NCI-H2107 treated with DMSO at 0.1 percent for 48 hours (cell line): ENCODE results near the gene GTF2F2.

Experiments
- DNase-seq: peaks from one replicate; lab custom pipeline; 2025; ENCODE audit not compliant: unreplicated experiment; lab: John Stamatoyannopoulos, UW

Gene GTF2F2

DNA sequence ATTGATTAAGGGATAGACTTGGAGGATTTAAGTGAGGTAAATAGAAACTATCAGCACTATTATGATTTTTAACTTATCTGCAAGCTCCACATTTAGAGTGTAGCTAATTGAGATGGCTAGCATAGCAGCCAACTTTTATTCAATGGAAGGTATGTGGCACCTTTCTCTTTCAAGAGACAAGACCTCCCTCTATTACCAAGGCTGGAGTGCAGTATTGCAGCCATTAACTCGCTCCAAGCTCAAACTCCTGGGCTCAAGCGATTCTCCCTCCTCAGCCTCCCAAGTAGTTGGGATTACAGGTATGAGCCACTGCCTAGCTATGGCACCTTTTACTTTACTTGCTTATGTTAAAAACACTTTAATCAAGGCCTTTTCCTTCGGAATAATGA, 212.5 kb downstream of the GTF2F2 start:
- DNase-seq = no peak

DNA sequence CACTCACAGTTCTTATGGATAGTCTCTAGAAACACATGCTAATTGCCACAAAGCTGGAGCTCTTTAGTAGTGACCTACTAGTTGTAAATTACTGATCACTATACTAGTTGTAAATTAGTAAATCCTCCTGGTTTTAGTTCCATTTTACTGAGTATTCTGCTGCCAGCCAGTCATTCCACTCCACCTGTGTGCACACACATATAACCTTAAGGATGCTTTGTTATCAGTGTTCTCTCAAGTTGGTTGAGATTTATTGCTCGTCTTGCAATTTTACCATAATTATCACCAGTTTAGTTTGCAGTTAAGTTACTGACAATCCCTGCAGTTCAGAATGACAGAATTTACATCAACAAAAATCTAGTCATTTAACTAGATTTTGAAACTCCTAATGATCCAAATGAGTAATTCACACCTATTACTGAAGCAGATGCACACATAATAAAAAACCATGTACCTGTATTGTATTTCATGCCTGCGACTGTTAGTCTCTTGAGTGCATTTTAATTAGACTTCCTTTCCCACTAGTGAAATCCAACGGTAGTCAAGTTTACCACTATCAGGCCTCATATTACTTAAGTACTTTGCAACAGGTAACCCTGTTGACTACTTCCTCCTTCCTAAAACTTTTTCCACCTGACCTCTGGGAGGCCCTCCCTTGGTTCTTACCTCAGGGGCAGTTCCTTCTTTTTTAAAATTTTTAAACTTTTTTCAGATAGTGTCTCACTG, 213.1 kb downstream of the GTF2F2 start:
- peak; percentile 60 for DNase-seq
